Measurements from ENCODE around the gene TBX3. TPM values are rescaled to one million over a fixed set of nuclear protein-coding genes. Genes with fewer than 3 reads are reported as not detected.

Gene TBX3
- total and polyA plus RNA-seq, 3 experiments from 2014 or later = not detected

GRCh38 chr12:114688256-114688845 lies 4.4 kb upstream of the TBX3 start:
- ChIA-PET CTCF (no interaction called here), POLR2A (no interaction called here)
- Histone ChIP-seq H3K27ac (ENCODE audit: low read depth, low read length) (no peak overlapping the region), H3K4me1 (ENCODE audit: insufficient read depth, low read length) (peaks cover 3% of the 10 kb centered on the region), H3K9me3 (ENCODE audit: low read length) (no peaks in the 10 kb centered on the region), H3K4me3 (ENCODE audit: low read length) (no peak overlapping the region), H3K27me3 (ENCODE audit: insufficient read depth, low read length, poor library complexity, severe bottlenecking) (peaks cover 52% of the 10 kb centered on the region), H3K36me3 (ENCODE audit: insufficient read depth, low read length) (no peaks in the 10 kb centered on the region)
- Mint-ChIP-seq H3K4me3 (peak overlapping the region in 2 of 7 donors; percentile 24 to 48), H3K36me3 (no peaks in the 10 kb centered on the region), H3K4me1 (peaks cover 20 to 23% (median 20%) of the 10 kb centered on the region in 3 donors), H3K27ac (no peak overlapping the region), H3K9me3 (peaks cover 0 to 25% (median 15%) of the 10 kb centered on the region in 5 donors), H3K27me3 (peaks cover 72 to 86% of the 10 kb centered on the region in 2 donors)
- no peak for DNase-seq

- H3K4me3 Mint-ChIP-seq = no peak overlapping the region
- Histone ChIP-seq H3K9me3 (ENCODE audit: low read length) (no peaks in the 10 kb centered on the region), H3K27ac (ENCODE audit: low read depth, low read length) (no peak overlapping the region), H3K27me3 (ENCODE audit: insufficient read depth, low read length, poor library complexity, severe bottlenecking) (peaks cover 55% of the 10 kb centered on the region), H3K4me1 (ENCODE audit: insufficient read depth, low read length) (peaks cover 3% of the 10 kb centered on the region), H3K4me3 (ENCODE audit: low read length) (no peak overlapping the region), H3K36me3 (ENCODE audit: insufficient read depth, low read length) (no peaks in the 10 kb centered on the region)
- H3K36me3 Mint-ChIP-seq = no peaks in the 10 kb centered on the region
- no peak for DNase-seq
- peaks cover 0 to 26% (median 15%) of the 10 kb centered on the region in 5 donors for H3K9me3 Mint-ChIP-seq
- ChIA-PET POLR2A (no interaction called here), CTCF (no interaction called here)
- H3K27ac Mint-ChIP-seq = no peak overlapping the region
- H3K27me3 Mint-ChIP-seq = peaks cover 78 to 88% of the 10 kb centered on the region in 2 donors
- H3K4me1 Mint-ChIP-seq = peaks cover 22 to 27% (median 26%) of the 10 kb centered on the region in 3 donors
Observed at GRCh38 chr12:114687802-114688201, 3.8 kb upstream of the TBX3 start.

GRCh38 chr12:114686773-114687500 lies 3.0 kb upstream of the TBX3 start:
- no peaks in the 10 kb centered on the region for H3K36me3 Mint-ChIP-seq
- H3K27ac Mint-ChIP-seq = no peak overlapping the region
- no peak overlapping the region for H3K4me3 ChIP-seq (ENCODE audit: low read length)
- H3K4me1 Mint-ChIP-seq = peaks cover 25 to 33% (median 31%) of the 10 kb centered on the region in 3 donors
- H3K27me3 Mint-ChIP-seq = peaks cover 82 to 91% of the 10 kb centered on the region in 2 donors
- POLR2A ChIA-PET = no interaction called here
- H3K27me3 ChIP-seq (ENCODE audit: insufficient read depth, low read length, poor library complexity, severe bottlenecking) = peaks cover 63% of the 10 kb centered on the region
- H3K4me3 Mint-ChIP-seq = peak overlapping the region in 3 of 7 donors; percentile 6 to 44 (median 17)
- H3K9me3 Mint-ChIP-seq = peaks cover 0 to 28% (median 15%) of the 10 kb centered on the region in 5 donors
- DNase-seq = no peak
- no peak overlapping the region for H3K27ac ChIP-seq (ENCODE audit: low read depth, low read length)
- H3K9me3 ChIP-seq (ENCODE audit: low read length) = no peaks in the 10 kb centered on the region
- CTCF ChIA-PET = no interaction called here
- no peaks in the 10 kb centered on the region for H3K36me3 ChIP-seq (ENCODE audit: insufficient read depth, low read length)
- peaks cover 3% of the 10 kb centered on the region for H3K4me1 ChIP-seq (ENCODE audit: insufficient read depth, low read length)

GRCh38 chr12:114686426-114686772 lies 2.4 kb upstream of the TBX3 start:
- Histone ChIP-seq H3K36me3 (ENCODE audit: insufficient read depth, low read length) (no peaks in the 10 kb centered on the region), H3K4me3 (ENCODE audit: low read length) (no peak overlapping the region), H3K4me1 (ENCODE audit: insufficient read depth, low read length) (peaks cover 3% of the 10 kb centered on the region), H3K27me3 (ENCODE audit: insufficient read depth, low read length, poor library complexity, severe bottlenecking) (peaks cover 69% of the 10 kb centered on the region), H3K9me3 (ENCODE audit: low read length) (no peaks in the 10 kb centered on the region), H3K27ac (ENCODE audit: low read depth, low read length) (no peak overlapping the region)
- no peak overlapping the region for H3K27ac Mint-ChIP-seq
- H3K9me3 Mint-ChIP-seq = peaks cover 0 to 27% (median 15%) of the 10 kb centered on the region in 5 donors
- CTCF ChIA-PET = no interaction called here
- POLR2A ChIA-PET = no interaction called here
- peaks cover 83 to 91% of the 10 kb centered on the region in 2 donors for H3K27me3 Mint-ChIP-seq
- H3K36me3 Mint-ChIP-seq = no peaks in the 10 kb centered on the region
- peak overlapping the region in 3 of 7 donors; percentile 6 to 44 (median 17) for H3K4me3 Mint-ChIP-seq
- DNase-seq = no peak
- peaks cover 26 to 33% (median 31%) of the 10 kb centered on the region in 3 donors for H3K4me1 Mint-ChIP-seq

GRCh38 chr12:114685869-114686268 lies 1.9 kb upstream of the TBX3 start:
- Mint-ChIP-seq H3K4me3 (peak overlapping the region in 1 of 7 donors; percentile 40), H3K27me3 (peaks cover 83 to 91% of the 10 kb centered on the region in 2 donors), H3K27ac (no peak overlapping the region), H3K36me3 (no peaks in the 10 kb centered on the region), H3K9me3 (peaks cover 0 to 25% (median 15%) of the 10 kb centered on the region in 5 donors), H3K4me1 (peaks cover 26 to 34% (median 31%) of the 10 kb centered on the region in 3 donors)
- no peaks in the 10 kb centered on the region for H3K9me3 ChIP-seq (ENCODE audit: low read length)
- H3K27ac ChIP-seq (ENCODE audit: low read depth, low read length) = no peak overlapping the region
- ChIA-PET CTCF (no interaction called here), POLR2A (no interaction called here)
- no peak overlapping the region for H3K4me3 ChIP-seq (ENCODE audit: low read length)
- no peak for DNase-seq
- peaks cover 71% of the 10 kb centered on the region for H3K27me3 ChIP-seq (ENCODE audit: insufficient read depth, low read length, poor library complexity, severe bottlenecking)
- H3K36me3 ChIP-seq (ENCODE audit: insufficient read depth, low read length) = no peaks in the 10 kb centered on the region
- peaks cover 3% of the 10 kb centered on the region for H3K4me1 ChIP-seq (ENCODE audit: insufficient read depth, low read length)

GRCh38 chr12:114685320-114685781 lies 1.4 kb upstream of the TBX3 start:
- ChIA-PET POLR2A (no interaction called here), CTCF (no interaction called here)
- peaks cover 0 to 30% (median 19%) of the 10 kb centered on the region in 5 donors for H3K9me3 Mint-ChIP-seq
- no peaks in the 10 kb centered on the region for H3K36me3 ChIP-seq (ENCODE audit: insufficient read depth, low read length)
- H3K27ac Mint-ChIP-seq = no peak overlapping the region
- peak overlapping the region in 4 of 7 donors; percentile 41 to 78 (median 44) for H3K4me3 Mint-ChIP-seq
- no peak for DNase-seq
- H3K4me1 Mint-ChIP-seq = peaks cover 26 to 40% (median 34%) of the 10 kb centered on the region in 3 donors
- no peak overlapping the region for H3K4me3 ChIP-seq (ENCODE audit: low read length)
- H3K27me3 ChIP-seq (ENCODE audit: insufficient read depth, low read length, poor library complexity, severe bottlenecking) = peaks cover 66% of the 10 kb centered on the region
- peaks cover 85 to 91% of the 10 kb centered on the region in 2 donors for H3K27me3 Mint-ChIP-seq
- no peaks in the 10 kb centered on the region for H3K9me3 ChIP-seq (ENCODE audit: low read length)
- H3K36me3 Mint-ChIP-seq = no peaks in the 10 kb centered on the region
- peaks cover 3% of the 10 kb centered on the region for H3K4me1 ChIP-seq (ENCODE audit: insufficient read depth, low read length)
- H3K27ac ChIP-seq (ENCODE audit: low read depth, low read length) = no peak overlapping the region

GRCh38 chr12:114684870-114685273 lies 897 bp upstream of the TBX3 start:
- H3K4me3 Mint-ChIP-seq = peak overlapping the region in 4 of 7 donors; percentile 1 to 78 (median 42)
- H3K27me3 Mint-ChIP-seq = peaks cover 85 to 91% of the 10 kb centered on the region in 2 donors
- peaks cover 3% of the 10 kb centered on the region for H3K4me1 ChIP-seq (ENCODE audit: insufficient read depth, low read length)
- no peaks in the 10 kb centered on the region for H3K36me3 ChIP-seq (ENCODE audit: insufficient read depth, low read length)
- H3K27ac ChIP-seq (ENCODE audit: low read depth, low read length) = no peak overlapping the region
- H3K4me3 ChIP-seq (ENCODE audit: low read length) = no peak overlapping the region
- ChIA-PET CTCF (no interaction called here), POLR2A (no interaction called here)
- no peak overlapping the region for H3K27ac Mint-ChIP-seq
- peaks cover 0 to 30% (median 21%) of the 10 kb centered on the region in 5 donors for H3K9me3 Mint-ChIP-seq
- H3K36me3 Mint-ChIP-seq = no peaks in the 10 kb centered on the region
- DNase-seq = no peak
- H3K9me3 ChIP-seq (ENCODE audit: low read length) = no peaks in the 10 kb centered on the region
- peaks cover 26 to 41% (median 34%) of the 10 kb centered on the region in 3 donors for H3K4me1 Mint-ChIP-seq
- H3K27me3 ChIP-seq (ENCODE audit: insufficient read depth, low read length, poor library complexity, severe bottlenecking) = peaks cover 65% of the 10 kb centered on the region

GRCh38 chr12:114683709-114684097 lies 272 bp downstream of the TBX3 start:
- H3K4me1 ChIP-seq (ENCODE audit: insufficient read depth, low read length) = peaks cover 3% of the 10 kb centered on the region
- H3K27ac Mint-ChIP-seq = peak overlapping the region in 1 of 8 donors; percentile 26
- ChIA-PET POLR2A (no interaction called here), CTCF (no interaction called here)
- peaks cover 59% of the 10 kb centered on the region for H3K27me3 ChIP-seq (ENCODE audit: insufficient read depth, low read length, poor library complexity, severe bottlenecking)
- H3K9me3 Mint-ChIP-seq = peaks cover 0 to 23% (median 19%) of the 10 kb centered on the region in 5 donors
- H3K36me3 ChIP-seq (ENCODE audit: insufficient read depth, low read length) = no peaks in the 10 kb centered on the region
- H3K9me3 ChIP-seq (ENCODE audit: low read length) = no peaks in the 10 kb centered on the region
- H3K27me3 Mint-ChIP-seq = peaks cover 81 to 91% of the 10 kb centered on the region in 2 donors
- peak overlapping the region; percentile 27 for H3K4me3 ChIP-seq (ENCODE audit: low read length)
- peak overlapping the region in 6 of 7 donors; percentile 69 to 89 (median 77) for H3K4me3 Mint-ChIP-seq
- H3K36me3 Mint-ChIP-seq = no peaks in the 10 kb centered on the region
- H3K4me1 Mint-ChIP-seq = peaks cover 23 to 41% (median 34%) of the 10 kb centered on the region in 3 donors
- no peak for DNase-seq
- no peak overlapping the region for H3K27ac ChIP-seq (ENCODE audit: low read depth, low read length)
